ENCODE data around the gene SIGLEC7.
"Not testable (repeated sequence)": the region's sequence is repeated elsewhere in the genome, so short reads cannot be mapped to it uniquely, and the experiment has no call there.

Gene SIGLEC7

GRCh38 chr19:51140441-51140840 is 1.7 kb upstream of the SIGLEC7 start:
- no peak for FAIRE-seq

- no peak for FAIRE-seq
Observed at GRCh38 chr19:51141181-51141580, 920 bp upstream of the SIGLEC7 start.

- FAIRE-seq, result not testable (repeated sequence)
Observed at GRCh38 chr19:51142809-51143475, 841 bp downstream of the SIGLEC7 start.

GRCh38 chr19:51143486-51143885 is 1.4 kb downstream of the SIGLEC7 start:
- no peak for FAIRE-seq

GRCh38 chr19:51144482-51145045 is 2.5 kb downstream of the SIGLEC7 start:
- no peak for FAIRE-seq

- no peak for FAIRE-seq
Observed at GRCh38 chr19:51145916-51146493, 3.9 kb downstream of the SIGLEC7 start.

- no peak for FAIRE-seq
Observed at GRCh38 chr19:51146751-51147150, 4.7 kb downstream of the SIGLEC7 start.

- FAIRE-seq, result no peak
Observed at GRCh38 chr19:51147663-51148062, 5.6 kb downstream of the SIGLEC7 start.

GRCh38 chr19:51148580-51148979 is 6.5 kb downstream of the SIGLEC7 start:
- FAIRE-seq, result no peak

GRCh38 chr19:51150627-51151026 is 8.5 kb downstream of the SIGLEC7 start:
- no peak for FAIRE-seq

- no peak for FAIRE-seq
Observed at GRCh38 chr19:51156710-51157109, 14.6 kb downstream of the SIGLEC7 start.

- no peak for FAIRE-seq
Observed at GRCh38 chr19:51157265-51157664, 15.2 kb downstream of the SIGLEC7 start.

GRCh38 chr19:51158474-51159129 is 16.5 kb downstream of the SIGLEC7 start:
- no peak for FAIRE-seq

- FAIRE-seq, result no peak
Observed at GRCh38 chr19:51159656-51160055, 17.6 kb downstream of the SIGLEC7 start.

GRCh38 chr19:51161266-51161665 is 19.2 kb downstream of the SIGLEC7 start:
- FAIRE-seq, result no peak

GRCh38 chr19:51161867-51162496 is 19.9 kb downstream of the SIGLEC7 start:
- no peak for FAIRE-seq

GRCh38 chr19:51163257-51163656 is 21.2 kb downstream of the SIGLEC7 start:
- FAIRE-seq, result no peak

- FAIRE-seq, result no peak
Observed at GRCh38 chr19:51164215-51164614, 22.1 kb downstream of the SIGLEC7 start.

GRCh38 chr19:51166846-51167490 is 24.9 kb downstream of the SIGLEC7 start:
- no peak for FAIRE-seq

GRCh38 chr19:51168564-51169282 is 26.6 kb downstream of the SIGLEC7 start:
- no peak for FAIRE-seq

GRCh38 chr19:51169283-51169918 is 27.3 kb downstream of the SIGLEC7 start:
- FAIRE-seq, result not testable (repeated sequence)

GRCh38 chr19:51172223-51172622 is 30.1 kb downstream of the SIGLEC7 start:
- FAIRE-seq, result no peak
